Measurements from ENCODE around the gene NRCAM.

The NRCAM gene

GRCh38 chr7:108457871-108458270 lies 1.6 kb upstream of the NRCAM start:
- DNase-seq = no peak

GRCh38 chr7:108456845-108457540 lies 757 bp upstream of the NRCAM start:
- DNase-seq = no peak

- DNase-seq = no peak
Observed at GRCh38 chr7:108455551-108455997, 662 bp downstream of the NRCAM start.

- no peak for DNase-seq
Observed at GRCh38 chr7:108454674-108455550, 1.3 kb downstream of the NRCAM start.

GRCh38 chr7:108454317-108454673 lies 1.9 kb downstream of the NRCAM start:
- DNase-seq = no peak

GRCh38 chr7:108453320-108453719 lies 2.9 kb downstream of the NRCAM start:
- no peak for DNase-seq

GRCh38 chr7:108452707-108453106 lies 3.5 kb downstream of the NRCAM start:
- no peak for DNase-seq

- no peak for DNase-seq
Observed at GRCh38 chr7:108451296-108451848, 4.9 kb downstream of the NRCAM start.

- DNase-seq = no peak
Observed at GRCh38 chr7:108450160-108450559, 6.1 kb downstream of the NRCAM start.

GRCh38 chr7:108449521-108449920 lies 6.7 kb downstream of the NRCAM start:
- no peak for DNase-seq

- DNase-seq = no peak
Observed at GRCh38 chr7:108448584-108449505, 7.4 kb downstream of the NRCAM start.

GRCh38 chr7:108442039-108442568 lies 14.1 kb downstream of the NRCAM start:
- no peak for DNase-seq

- no peak for DNase-seq
Observed at GRCh38 chr7:108441392-108441955, 14.8 kb downstream of the NRCAM start.

GRCh38 chr7:108440613-108441012 lies 15.6 kb downstream of the NRCAM start:
- DNase-seq = no peak

- no peak for DNase-seq
Observed at GRCh38 chr7:108436906-108437305, 19.3 kb downstream of the NRCAM start.

- no peak for DNase-seq
Observed at GRCh38 chr7:108434010-108434409, 22.2 kb downstream of the NRCAM start.

- no peak for DNase-seq
Observed at GRCh38 chr7:108431099-108431498, 25.1 kb downstream of the NRCAM start.

GRCh38 chr7:108430664-108431063 lies 25.6 kb downstream of the NRCAM start:
- no peak for DNase-seq

GRCh38 chr7:108427766-108428165 lies 28.5 kb downstream of the NRCAM start:
- no peak for DNase-seq

- no peak for DNase-seq
Observed at GRCh38 chr7:108425714-108426275, 30.4 kb downstream of the NRCAM start.

GRCh38 chr7:108424013-108424412 lies 32.2 kb downstream of the NRCAM start:
- no peak for DNase-seq
